Activated CD4-positive, alpha-beta T cell treated with anti-CD3 and anti-CD28 coated beads, Interleukin-2, Interleukin-6, amounts not matched to agents 100 ng/mL and 50 ng/mL, durations not matched to agents 16 hours and 8 hours (primary cell): ENCODE results near the gene THYN1.
"Not testable (repeated sequence)": the region's sequence is repeated elsewhere in the genome, so short reads cannot be mapped to it uniquely, and the experiment has no call there.

Experiments used
- DNase-seq: peaks from one replicate; pipeline ENCODE4 v3.0.0-alpha.2; 2020

Gene THYN1

GRCh38 chr11:134273317-134273712 lies 20.2 kb upstream of the THYN1 start:
- DNase-seq = no peak

- DNase-seq = no peak
These were observed 19.5 kb upstream of the THYN1 start for GRCh38 chr11:134272381-134273316.

GRCh38 chr11:134271978-134272377 lies 18.8 kb upstream of the THYN1 start:
- no peak for DNase-seq

GRCh38 chr11:134270250-134270714 lies 17.1 kb upstream of the THYN1 start:
- DNase-seq = peak; percentile 63

GRCh38 chr11:134267966-134268365 lies 14.8 kb upstream of the THYN1 start:
- DNase-seq = no peak

- DNase-seq = no peak
These were observed 14.3 kb upstream of the THYN1 start for GRCh38 chr11:134267461-134267860.

GRCh38 chr11:134266841-134267251 lies 13.7 kb upstream of the THYN1 start:
- DNase-seq = no peak

GRCh38 chr11:134266440-134266839 lies 13.3 kb upstream of the THYN1 start:
- DNase-seq = no peak

- no peak for DNase-seq
These were observed 12.0 kb upstream of the THYN1 start for GRCh38 chr11:134264966-134265764.

- peak; percentile 53 for DNase-seq
These were observed 8.7 kb upstream of the THYN1 start for GRCh38 chr11:134261626-134262488.

GRCh38 chr11:134260983-134261382 lies 7.8 kb upstream of the THYN1 start:
- DNase-seq = no peak

GRCh38 chr11:134260503-134260902 lies 7.4 kb upstream of the THYN1 start:
- no peak for DNase-seq

- no peak for DNase-seq
These were observed 5.4 kb upstream of the THYN1 start for GRCh38 chr11:134258577-134258976.

GRCh38 chr11:134257101-134257500 lies 3.9 kb upstream of the THYN1 start:
- DNase-seq = no peak

- DNase-seq = not testable (repeated sequence)
These were observed 2.0 kb upstream of the THYN1 start for GRCh38 chr11:134255184-134255561.

- no peak for DNase-seq
These were observed 1.5 kb upstream of the THYN1 start for GRCh38 chr11:134254433-134255183.

GRCh38 chr11:134252346-134253187 lies 585 bp downstream of the THYN1 start:
- DNase-seq = no peak

- no peak for DNase-seq
These were observed 2.5 kb downstream of the THYN1 start for GRCh38 chr11:134250675-134251074.

- no peak for DNase-seq
These were observed 2.9 kb downstream of the THYN1 start for GRCh38 chr11:134250246-134250645.

- peak; percentile 43 for DNase-seq
These were observed 4.2 kb downstream of the THYN1 start for GRCh38 chr11:134248910-134249480.

GRCh38 chr11:134246678-134247077 lies 6.5 kb downstream of the THYN1 start:
- no peak for DNase-seq
